K562 (cell line): ENCODE data around the gene MYO15B. TPM values are rescaled to one million over a fixed set of nuclear protein-coding genes. Genes with fewer than 3 reads are reported as not detected.
A peak's percentile ranks its signal among the peaks of the same experiment; 100 is the strongest.

Experiments
- ATAC-seq: fragments of 200-7000 bp; cut with Tn5 transposase; 3 replicates; pipeline ENCODE4 v1.9.1; 2020; ENCODE audit warnings: moderate library complexity
- BruUV-seq: library from RNA; stranded (reverse); fragments of 400-500 nt; replicated peaks from 2 replicates; lab custom pipeline; 2021; lab: Mats Ljungman, UMichigan
- CTCF ChIA-PET: fragments of 300-600 bp; formaldehyde crosslinking; extraction: SDS; loops from one replicate; lab custom pipeline; 2021; ENCODE audit warnings: low intra/inter-chr PET ratio; lab: Yijun Ruan, JAX
- POLR2A ChIA-PET: fragments of 300-600, 350-650 bp; sonication (Branson Sonifier 250); formaldehyde crosslinking; extraction: SDS; loops from one replicate; lab custom pipeline; 2021; ENCODE audit warnings: antibody characterized with exemption, inconsistent platforms; lab: Yijun Ruan, JAX
- DNase-seq, 4 experiments: peaks; one replicate each; pipeline versions ENCODE4 v3.0.0 to v3.0.0-alpha.2; 2011 to 2018; ENCODE audit warnings: low spot score in 3 of 4, mixed read lengths in 3 of 4; ENCODE audit errors: extremely low read depth in 1 of 4
- FAIRE-seq: peaks from 2 replicates; lab custom pipeline; 2011; peaks lifted over from hg19 to GRCh38; lab: Jason Lieb, UNC
- H2AFZ ChIP-seq: 2 replicates; pipeline ENCODE4 v1.6.0; 2011; ENCODE audit warnings: low read depth, low read length, control low read depth, inconsistent platforms
- H3K27ac ChIP-seq: fragments of 200-600 bp; 3 replicates; pipeline ENCODE4 v1.8.0; 2011; ENCODE audit warnings: low read depth, mild to moderate bottlenecking, control low read depth, inconsistent platforms, low read length, moderate library complexity, mixed read lengths; ENCODE audit errors: extremely low read depth
- H3K27me3 ChIP-seq, 2 experiments: fragments of 300-600 bp in 1 of 2; 2 replicates in 1 of 2; 3 replicates in 1 of 2; pipeline versions ENCODE4 v1.6.0 to v1.8.0; 2011; ENCODE audit warnings: inconsistent platforms in 2 of 2, low read length in 2 of 2, mild to moderate bottlenecking in 1 of 2, mixed read lengths in 1 of 2, moderate library complexity in 1 of 2; ENCODE audit not compliant: control insufficient read depth in 2 of 2, insufficient read depth in 2 of 2
- H3K36me3 ChIP-seq: fragments of 300-600 bp; 3 replicates; pipeline ENCODE4 v1.8.0; 2011; ENCODE audit warnings: mild to moderate bottlenecking, low read length, inconsistent platforms; ENCODE audit not compliant: control insufficient read depth, insufficient read depth
- H3K4me1 ChIP-seq, 2 experiments: fragments of 200-600 bp in 1 of 2; replicated peaks in 1 of 2; 2 replicates in 1 of 2; 3 replicates in 1 of 2; pipeline versions ENCODE4 v1.5.1 to v1.8.0; 2011; ENCODE audit warnings: inconsistent platforms in 2 of 2, low read length in 2 of 2, mild to moderate bottlenecking in 1 of 2, mixed read lengths in 1 of 2, moderate library complexity in 1 of 2; ENCODE audit not compliant: control insufficient read depth in 2 of 2, insufficient read depth in 2 of 2
- H3K4me2 ChIP-seq: 2 replicates; pipeline ENCODE4 v1.6.1; 2011; ENCODE audit warnings: low read length, control low read depth, inconsistent platforms, mixed read lengths; ENCODE audit not compliant: insufficient read depth
- H3K4me3 ChIP-seq: fragments of 200-600 bp; sonication (generic), shearing (Covaris generic); 2 replicates; pipeline ENCODE4 v1.5.1; 2016; ENCODE audit warnings: control low read depth, inconsistent platforms
- H3K79me2 ChIP-seq: fragments of 200-600 bp; 3 replicates; pipeline ENCODE4 v1.8.0; 2011; ENCODE audit warnings: low read length, inconsistent platforms; ENCODE audit not compliant: control insufficient read depth, insufficient read depth
- H3K9ac ChIP-seq, 2 experiments: 2 replicates each; pipeline versions ENCODE4 v1.6.0 to v1.6.1; 2011; ENCODE audit warnings: low read depth in 2 of 2, low read length in 2 of 2, control low read depth in 1 of 2, inconsistent platforms in 1 of 2, mild to moderate bottlenecking in 1 of 2, mixed read lengths in 1 of 2; ENCODE audit not compliant: insufficient read depth in 1 of 2
- H3K9me1 ChIP-seq: one replicate; pipeline ENCODE4 v1.6.0; 2011; ENCODE audit warnings: inconsistent platforms, mild to moderate bottlenecking, low read length, moderate library complexity; ENCODE audit not compliant: control insufficient read depth, insufficient read depth
- H3K9me3 ChIP-seq: replicated peaks from 2 replicates; pipeline ENCODE4 v1.5.1; 2011; ENCODE audit warnings: low read depth, low read length, inconsistent platforms; ENCODE audit not compliant: control insufficient read depth, insufficient read depth
- H4K20me1 ChIP-seq: replicated peaks from 2 replicates; pipeline ENCODE4 v1.6.1; 2011; ENCODE audit warnings: low read length, inconsistent platforms, mixed read lengths; ENCODE audit not compliant: control insufficient read depth, insufficient read depth
- ARHGAP35 ChIP-seq: fragments of 450-650 bp; IDR thresholded peaks from 2 replicates; pipeline ENCODE4 v1.6.1; 2018; ENCODE audit not compliant: partially characterized antibody
- BACH1 ChIP-seq: fragments of 200-800 bp; sonication (Bioruptor generic); IDR thresholded peaks from 2 replicates; pipeline ENCODE4 v1.6.1; 2016; ENCODE audit warnings: missing genetic modification characterization, missing compliant biosample characterization
- FOSL1 ChIP-seq: fragments of 200-800 bp; sonication (Bioruptor generic); conservative IDR thresholded peaks from 2 replicates; pipeline ENCODE4 v1.6.1; 2016; ENCODE audit warnings: missing genetic modification characterization, missing compliant biosample characterization
- GATA2 ChIP-seq: sonication (generic); formaldehyde crosslinking; IDR thresholded peaks from 2 replicates; pipeline ENCODE4 v1.4.0; 2020; ENCODE audit warnings: mild to moderate bottlenecking, missing genetic modification reagents
- L3MBTL2 ChIP-seq: fragments of 450-650 bp; IDR thresholded peaks from 2 replicates; pipeline ENCODE4 v1.6.1; 2016; ENCODE audit warnings: mild to moderate bottlenecking, moderate library complexity
- LEF1 ChIP-seq: fragments of 450-650 bp; IDR thresholded peaks from 2 replicates; pipeline ENCODE4 v1.6.1; 2016; ENCODE audit warnings: mild to moderate bottlenecking
- MLLT1 ChIP-seq, 2 experiments: fragments of 450-650 bp; IDR thresholded peaks; 2 replicates each; pipeline ENCODE4 v1.6.1; 2016
- RFX7 ChIP-seq: fragments of 250-450 bp; sonication (Bioruptor Pico); IDR thresholded peaks from 2 replicates; pipeline ENCODE4 v1.5.1; 2021; ENCODE audit warnings: mild to moderate bottlenecking
- SAP30 ChIP-seq: fragments of 200-600 bp; sonication (generic); IDR thresholded peaks from 2 replicates; pipeline ENCODE4 v1.6.1; 2012; ENCODE audit warnings: borderline replicate concordance, low read depth, mild to moderate bottlenecking, moderate library complexity, low read length, control low read depth, inconsistent platforms; ENCODE audit not compliant: insufficient read depth, poor library complexity, severe bottlenecking
- SFPQ ChIP-seq: fragments of 200-400 bp; formaldehyde crosslinking; IDR thresholded peaks from 2 replicates; pipeline ENCODE4 v1.6.1; 2017; ENCODE audit warnings: mild to moderate bottlenecking, low read depth, low read length, moderate library complexity
- TSHZ1 ChIP-seq: fragments of 250-450 bp; sonication (Bioruptor Pico); IDR thresholded peaks from 2 replicates; pipeline ENCODE4 v1.4.0; 2020; ENCODE audit warnings: mild to moderate bottlenecking, moderate library complexity
- ZFP36 ChIP-seq: fragments of 150-350 bp; IDR thresholded peaks from 2 replicates; pipeline ENCODE4 v1.6.1; 2018; ENCODE audit warnings: low read length, low read depth; ENCODE audit not compliant: partially characterized antibody
- ZFX ChIP-seq: sonication (generic); formaldehyde crosslinking; IDR thresholded peaks from 2 replicates; pipeline ENCODE4 v1.8.0; 2022; ENCODE audit warnings: mild to moderate bottlenecking, missing genetic modification reagents, moderate library complexity
- ZNF3 ChIP-seq: fragments of 250-450 bp; sonication (Bioruptor Pico); IDR thresholded peaks from 2 replicates; pipeline ENCODE4 v1.5.0; 2021; ENCODE audit warnings: mild to moderate bottlenecking, moderate library complexity
- ZNF589 ChIP-seq: fragments of 200-800 bp; sonication (Bioruptor generic); IDR thresholded peaks from 2 replicates; pipeline ENCODE4 v1.6.1; 2016; ENCODE audit warnings: low read depth, missing genetic modification characterization, missing compliant biosample characterization
- WGBS: fragments of 100-300 bp; shearing (Covaris generic); methylation state at CpG from one replicate; pipeline ENCODE4 v1.1.6; 2016; ENCODE audit warnings: low coverage, mixed read lengths; ENCODE audit not compliant: insufficient coverage; ENCODE audit errors: missing lambda C conversion rate; 5-methylcytosine and 5-hydroxymethylcytosine counted together
- in situ Hi-C: fragments of 300-500 bp; cut with MboI; formaldehyde crosslinking; loops from 4 replicates; pipeline ENCODE4 v1.15.0; 2018; ENCODE audit warnings: inconsistent platforms, mixed read lengths
- intact Hi-C: fragments of 100-400 bp; cut with micrococcal nuclease; formaldehyde crosslinking; loops from 2 replicates; pipeline ENCODE4 v1.14.2; 2022
- polyA plus RNA-seq, 8 experiments: library from polyadenylated mRNA; depleted of rRNA in 4 of 8; stranded (reverse) in 5 of 8; unstranded in 3 of 8; fragments of >200 nt; fragmentation: Nextera tagmentation in 2 of 8; fragmentation: Illumina TruSeq in 1 of 8; extraction: Ambion mirVana in 2 of 8; extraction: Trizol in 1 of 8; gene quantifications; 2 replicates each; pipeline versions ENCODE4 v1.2.1 to v1.2.3, GENCODE V29; 2011 to 2014; ENCODE audit warnings: inconsistent platforms in 1 of 8, missing spikeins in 1 of 8
- total RNA-seq, 7 experiments: library from RNA; depleted of rRNA in 6 of 7; stranded (reverse); fragments of >200 nt in 6 of 7; fragmentation: Illumina TruSeq in 2 of 7; extraction: Trizol in 2 of 7; gene quantifications; 2 replicates each; pipeline versions ENCODE4 v1.2.1 to v1.2.3, GENCODE V29; 2011 to 2021; ENCODE audit warnings: low replicate concordance in 1 of 7

Gene MYO15B
- total and polyA plus RNA-seq, 9 of the 15 experiments (the other 6 are each of a cell fraction or from before 2014, with no cell fraction given), result 0.05 to 3.1 (median 0.83) TPM; not detected in 2

GRCh38 chr17:75553295-75554110, 34.1 kb upstream of the MYO15B start:
- Histone ChIP-seq H3K27ac (no peak overlapping the region), H3K9me3 (no peaks in the 10 kb centered on the region), H3K79me2 (no peaks in the 10 kb centered on the region), H3K4me2 (no peak overlapping the region), H3K9ac (peak overlapping the region in 1 of 2 experiments; percentile 87; a peak in 2 of 4 replicates), H3K27me3 (no peaks in the 10 kb centered on the region), H3K36me3 (no peaks in the 10 kb centered on the region), H2AFZ (no peak overlapping the region), H3K4me3 (no peak overlapping the region), H4K20me1 (no peaks in the 10 kb centered on the region), H3K4me1 (peaks cover 20 to 53% of the 10 kb centered on the region in 2 experiments), H3K9me1 (peaks cover 3% of the 10 kb centered on the region)
- no TSS peak for BruUV-seq
- intact Hi-C loops, result no loop called here
- POLR2A ChIA-PET, result interaction anchor here (0.5 to 1.9 kb wide), 5 partner anchors 12 to 249 kb away, joined by 3 to 5 read pairs (median 4); no protein-coding TSS in a partner anchor
- ATAC-seq (no peak), DNase-seq (no peak), FAIRE-seq (peak; percentile 26)
- in situ Hi-C loops, result no loop called here
- CTCF ChIA-PET, result no interaction called here
- WGBS, result 46% methylated on average over 8 of the region's 8 CpGs
- no peak for TF ChIP-seq FOSL1 (tag)
- no peak for TF ChIP-seq LEF1
- TF ChIP-seq ARHGAP35, result no peak
- no peak for TF ChIP-seq SAP30
- TF ChIP-seq ZNF3 (CRISPR knock-in tag), result no peak
- TF ChIP-seq MLLT1 (IDR thresholded peaks at IDR 0.05), result no peak
- no peak for TF ChIP-seq SFPQ
- no peak for TF ChIP-seq L3MBTL2
- TF ChIP-seq GATA2 (CRISPR knock-in tag), result peak; percentile 52; the same call in 1 of the 2 replicates
- peak; percentile 29; the same call in 1 of the 2 replicates for TF ChIP-seq ZFX (CRISPR knock-in tag)
- TF ChIP-seq ZNF589 (CRISPR knock-in tag), result no peak
- no peak for TF ChIP-seq TSHZ1
- TF ChIP-seq RFX7 (CRISPR knock-in tag), result no peak
- peak; percentile 89 for TF ChIP-seq ZFP36
- TF ChIP-seq BACH1 (tag), result no peak
